Upper lobe of left lung (tissue), 6 donors: ENCODE measurements around the gene CTBP2. TPM values are rescaled to one million over a fixed set of nuclear protein-coding genes. Genes with fewer than 3 reads are reported as not detected.

Source experiments
- ATAC-seq, 2 donors: fragments of 200-7000 bp; cut with Tn5 transposase; one replicate each; pipeline ENCODE4 v1.9.1; 2022; ENCODE audit warnings: mild to moderate bottlenecking in 2 of 2, moderate library complexity in 2 of 2; ENCODE audit not compliant: low FRiP score in 2 of 2
- DNase-seq, 2 donors: peaks; one replicate each; pipeline ENCODE4 v3.0.0-alpha.2; 2019 to 2020
- H3K27ac ChIP-seq, 4 donors: fragments of 200-600 bp; sonication (generic); one replicate each; pipeline ENCODE4 v1.5.1; 2016 to 2019
- H3K27me3 ChIP-seq, 4 donors: fragments of 200-600 bp; sonication (generic); one replicate each; pipeline ENCODE4 v1.5.1; 2017 to 2019
- H3K36me3 ChIP-seq, 4 donors: fragments of 200-600 bp; sonication (generic); one replicate each; pipeline ENCODE4 v1.5.1; 2016 to 2019
- H3K4me1 ChIP-seq, 4 donors: fragments of 200-600 bp; sonication (generic); one replicate each; pipeline ENCODE4 v1.5.1; 2018 to 2019
- H3K4me3 ChIP-seq, 4 donors: fragments of 200-600 bp; sonication (generic); one replicate each; pipeline ENCODE4 v1.5.1; 2017 to 2019; ENCODE audit warnings: mild to moderate bottlenecking in 2 of 4, moderate library complexity in 1 of 4
- H3K9me3 ChIP-seq, 4 donors: fragments of 200-600 bp; sonication (generic); one replicate each; pipeline ENCODE4 v1.5.1; 2018 to 2019
- EP300 ChIP-seq, 4 donors: sonication (generic); formaldehyde crosslinking; IDR thresholded peaks; one replicate each; pipeline ENCODE4 v1.5.1; 2017; ENCODE audit warnings: antibody characterized with exemption in 4 of 4, control low read depth in 2 of 4
- POLR2A ChIP-seq, 4 donors: fragments of 450-650 bp; IDR thresholded peaks; one replicate each; pipeline ENCODE4 v1.5.1; 2016 to 2017; ENCODE audit warnings: antibody characterized with exemption in 4 of 4, mild to moderate bottlenecking in 2 of 4
- POLR2AphosphoS5 ChIP-seq, 2 donors: sonication (generic); formaldehyde crosslinking; IDR thresholded peaks; one replicate each; pipeline ENCODE4 v1.5.1; 2017; ENCODE audit warnings: antibody characterized with exemption in 2 of 2
- WGBS, 2 donors: methylation state at CpG; one replicate each; pipeline ENCODE4 v1.1.5; 2017 to 2018; 5-methylcytosine and 5-hydroxymethylcytosine counted together
- total RNA-seq, 6 donors: library from RNA; depleted of rRNA in 4 of 6; stranded (reverse); fragments of >200 nt in 4 of 6; gene quantifications; one replicate each; pipeline versions ENCODE4 v1.1.0 to v1.2.1, GENCODE V29; 2016 to 2021
- TF ChIP-seq, protein P1 (sequence below), 6 experiments: fragments of 450-650 bp in 4 of 6; fragments of 200-600 bp in 2 of 6; sonication (generic) in 2 of 6; IDR thresholded peaks; one replicate each; pipeline ENCODE4 v1.5.1; 2016 to 2019; ENCODE audit warnings: antibody characterized with exemption in 6 of 6
- donor health status: DM: no; HTN: no; CAD: no; lungs with moderate emphysema.
- donor health status: DM: no; HTN: yes; CAD: no; lungs with severe emphysema.

Gene CTBP2
- total RNA-seq, 6 donors from 2014 or later: 47.1 to 82.5 (median 59.7) TPM

DNA sequence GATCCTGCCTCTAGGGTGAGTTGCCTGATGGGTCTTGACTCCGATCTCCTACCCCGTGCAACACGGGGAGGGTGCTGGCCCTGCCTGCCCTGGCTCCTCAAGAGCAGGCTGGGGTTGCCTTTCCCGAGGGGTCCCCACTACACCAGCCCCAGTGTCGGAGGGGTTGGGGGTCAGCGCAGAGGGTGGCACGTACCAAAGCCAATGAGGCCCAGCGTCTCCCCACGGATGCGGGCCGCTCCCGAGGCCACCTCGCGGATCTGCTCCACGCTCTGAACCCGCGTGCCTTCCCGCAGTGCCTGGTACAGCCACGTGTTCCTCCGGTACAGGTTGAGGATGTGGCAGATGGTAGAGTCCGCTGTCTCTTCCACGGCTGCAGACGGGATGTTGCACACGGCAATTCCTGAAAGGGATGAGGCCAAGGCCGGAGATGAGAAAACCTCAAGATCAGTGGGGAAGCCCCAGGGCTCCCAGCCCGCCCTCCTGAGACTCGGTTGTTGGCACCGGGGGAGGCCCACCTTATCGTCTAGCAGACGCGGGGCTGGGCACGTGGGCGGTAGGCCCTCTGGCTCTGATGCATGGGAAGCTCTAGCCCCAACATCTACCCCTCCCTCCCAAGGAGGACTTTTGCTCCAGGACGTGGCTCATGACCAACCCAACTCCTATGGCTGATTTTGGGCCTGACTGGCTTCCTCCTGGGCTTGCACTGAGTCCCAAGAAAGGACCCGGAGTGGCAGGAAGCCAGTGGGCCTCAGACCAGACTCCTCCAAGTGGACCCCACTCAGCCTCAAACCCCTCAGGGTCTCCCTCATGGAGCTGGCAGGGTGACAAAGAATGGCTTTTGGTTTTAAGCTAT lies 162.4 kb downstream of the CTBP2 start:
- Histone ChIP-seq H3K27me3 (no peaks in the 10 kb centered on the region), H3K4me3 (no peak overlapping the region), H3K9me3 (no peaks in the 10 kb centered on the region), H3K36me3 (peaks cover 31 to 98% (median 91%) of the 10 kb centered on the region in 4 donors), H3K27ac (peak overlapping the region in 2 of 4 donors; percentile 59 to 72), H3K4me1 (peaks cover 27 to 38% (median 33%) of the 10 kb centered on the region in 4 donors)
- WGBS, 2 donors: 86 to 89% methylated on average over 15 to 34 of the region's 35 CpGs
- peak; percentile 17 to 64 for DNase-seq
- ATAC-seq: no peak
- TF ChIP-seq POLR2A (IDR thresholded peaks at IDR 0.05) (no peak), POLR2AphosphoS5 (IDR thresholded peaks at IDR 0.05) (no peak), EP300 (IDR thresholded peaks at IDR 0.05) (no peak)
- TF ChIP-seq, protein P1, sequence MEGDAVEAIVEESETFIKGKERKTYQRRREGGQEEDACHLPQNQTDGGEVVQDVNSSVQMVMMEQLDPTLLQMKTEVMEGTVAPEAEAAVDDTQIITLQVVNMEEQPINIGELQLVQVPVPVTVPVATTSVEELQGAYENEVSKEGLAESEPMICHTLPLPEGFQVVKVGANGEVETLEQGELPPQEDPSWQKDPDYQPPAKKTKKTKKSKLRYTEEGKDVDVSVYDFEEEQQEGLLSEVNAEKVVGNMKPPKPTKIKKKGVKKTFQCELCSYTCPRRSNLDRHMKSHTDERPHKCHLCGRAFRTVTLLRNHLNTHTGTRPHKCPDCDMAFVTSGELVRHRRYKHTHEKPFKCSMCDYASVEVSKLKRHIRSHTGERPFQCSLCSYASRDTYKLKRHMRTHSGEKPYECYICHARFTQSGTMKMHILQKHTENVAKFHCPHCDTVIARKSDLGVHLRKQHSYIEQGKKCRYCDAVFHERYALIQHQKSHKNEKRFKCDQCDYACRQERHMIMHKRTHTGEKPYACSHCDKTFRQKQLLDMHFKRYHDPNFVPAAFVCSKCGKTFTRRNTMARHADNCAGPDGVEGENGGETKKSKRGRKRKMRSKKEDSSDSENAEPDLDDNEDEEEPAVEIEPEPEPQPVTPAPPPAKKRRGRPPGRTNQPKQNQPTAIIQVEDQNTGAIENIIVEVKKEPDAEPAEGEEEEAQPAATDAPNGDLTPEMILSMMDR (IDR thresholded peaks at IDR 0.05): no peak

DNA sequence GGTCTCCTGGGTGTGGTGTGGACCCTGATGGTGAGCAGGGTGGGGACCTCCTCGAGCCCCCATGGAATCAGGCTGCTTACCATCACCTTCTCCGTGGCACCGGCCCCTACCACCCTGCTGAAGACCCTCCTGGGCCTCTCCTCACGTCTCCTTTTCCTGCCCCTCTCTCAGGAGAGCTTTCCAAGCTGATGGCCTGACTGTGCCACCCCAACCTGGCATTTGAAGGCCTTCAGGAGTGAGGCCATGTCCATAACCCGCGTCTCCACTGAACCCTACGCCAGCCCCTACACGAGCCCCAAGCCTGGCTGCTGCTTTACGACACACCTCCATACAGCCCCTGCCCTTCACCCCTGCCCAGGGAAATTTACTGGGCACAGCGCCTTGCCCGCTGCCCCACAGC lies 163.1 kb downstream of the CTBP2 start:
- Histone ChIP-seq H3K9me3 (no peaks in the 10 kb centered on the region), H3K4me3 (no peak overlapping the region), H3K36me3 (peaks cover 28 to 98% (median 90%) of the 10 kb centered on the region in 4 donors), H3K27me3 (no peaks in the 10 kb centered on the region), H3K27ac (no peak overlapping the region), H3K4me1 (peaks cover 27 to 34% (median 33%) of the 10 kb centered on the region in 4 donors)
- WGBS, 2 donors: 88 to 92% methylated on average over 11 of the region's 11 CpGs
- ATAC-seq: no peak
- TF ChIP-seq EP300 (IDR thresholded peaks at IDR 0.05) (no peak), POLR2A (IDR thresholded peaks at IDR 0.05) (no peak), POLR2AphosphoS5 (IDR thresholded peaks at IDR 0.05) (no peak)
- TF ChIP-seq, protein P1 (IDR thresholded peaks at IDR 0.05): no peak
- DNase-seq: no peak

DNA sequence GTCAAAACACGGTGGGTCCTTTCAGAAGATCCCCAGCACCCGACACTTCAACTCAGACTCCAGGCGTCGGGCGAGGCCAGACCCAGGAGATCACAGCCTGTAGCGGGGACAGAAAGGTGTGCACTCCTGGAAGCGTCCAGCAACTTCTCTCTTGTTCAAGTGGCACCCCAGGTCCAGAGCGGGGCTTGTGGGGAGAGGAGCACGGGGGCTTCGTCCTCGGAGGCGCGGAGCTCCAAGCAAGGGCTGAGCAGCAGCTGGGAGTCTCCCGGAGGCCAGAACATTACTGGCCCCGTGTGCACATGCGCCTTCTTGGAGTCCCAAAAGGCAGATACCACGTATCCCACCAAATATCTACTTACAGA lies 163.5 kb downstream of the CTBP2 start:
- H3K27ac ChIP-seq: no peak overlapping the region
- H3K27me3 ChIP-seq: no peaks in the 10 kb centered on the region
- H3K36me3 ChIP-seq: peaks cover 28 to 98% (median 90%) of the 10 kb centered on the region in 4 donors
- WGBS, 2 donors: 95 to 96% methylated on average over 11 to 17 of the region's 17 CpGs
- H3K9me3 ChIP-seq: no peaks in the 10 kb centered on the region
- TF ChIP-seq, protein P1 (IDR thresholded peaks at IDR 0.05): no peak
- TF ChIP-seq POLR2AphosphoS5 (IDR thresholded peaks at IDR 0.05) (no peak), EP300 (IDR thresholded peaks at IDR 0.05) (no peak), POLR2A (IDR thresholded peaks at IDR 0.05) (no peak)
- DNase-seq: peak; percentile 16 to 70
- H3K4me3 ChIP-seq: no peak overlapping the region
- ATAC-seq: no peak
- peaks cover 27 to 30% (median 28%) of the 10 kb centered on the region in 4 donors for H3K4me1 ChIP-seq

DNA sequence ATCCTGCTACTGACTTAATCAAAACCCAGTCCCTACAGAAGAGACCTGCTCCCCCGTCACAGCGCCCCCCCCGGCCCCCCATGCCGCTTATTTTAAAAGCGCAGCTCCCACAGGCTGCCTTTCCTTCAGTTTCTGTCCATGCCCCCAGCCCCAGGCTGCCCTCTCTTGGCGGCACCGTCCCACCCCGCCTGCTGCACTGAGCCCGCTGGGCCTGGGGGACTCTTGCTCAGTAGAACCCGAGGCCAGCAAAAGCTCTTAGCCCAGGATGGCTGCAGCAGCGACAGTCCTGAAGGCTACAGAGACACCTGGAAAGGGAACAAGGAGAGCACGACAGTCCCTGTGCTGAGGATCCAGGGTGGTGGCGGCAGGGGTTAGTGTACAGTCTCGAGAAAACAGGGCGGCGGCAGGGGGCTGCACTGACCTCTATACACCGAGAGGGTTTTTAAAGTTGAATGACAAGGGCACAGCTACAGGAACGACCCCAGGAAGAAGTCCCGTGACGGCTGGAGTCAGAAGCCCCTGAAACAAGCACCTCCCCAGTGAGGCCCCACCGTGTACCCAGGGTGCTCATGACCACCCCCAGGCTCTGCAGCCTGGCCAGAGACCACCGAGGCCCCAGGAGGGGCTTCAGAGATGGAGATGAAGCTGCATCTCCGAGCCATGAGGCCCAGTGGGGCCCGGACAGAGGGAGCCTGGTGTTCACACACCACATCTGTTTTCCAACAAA lies 164.1 kb downstream of the CTBP2 start:
- H3K27ac ChIP-seq: no peak overlapping the region
- peaks cover 22 to 24% (median 24%) of the 10 kb centered on the region in 4 donors for H3K4me1 ChIP-seq
- H3K9me3 ChIP-seq: no peaks in the 10 kb centered on the region
- DNase-seq (peak; percentile 19 to 60), ATAC-seq (no peak)
- no peak overlapping the region for H3K4me3 ChIP-seq
- TF ChIP-seq POLR2A (IDR thresholded peaks at IDR 0.05): no peak
- no peak for TF ChIP-seq EP300 (IDR thresholded peaks at IDR 0.05)
- no peak for TF ChIP-seq POLR2AphosphoS5 (IDR thresholded peaks at IDR 0.05)
- TF ChIP-seq, protein P1 (IDR thresholded peaks at IDR 0.05): no peak
- 92 to 93% methylated on average over 21 to 24 of the region's 24 CpGs for WGBS, 2 donors
- peaks cover 28 to 98% (median 91%) of the 10 kb centered on the region in 4 donors for H3K36me3 ChIP-seq
- no peaks in the 10 kb centered on the region for H3K27me3 ChIP-seq
